ENCODE measurements around the gene ADARB2. TPM values are rescaled to one million over a fixed set of nuclear protein-coding genes. Genes with fewer than 3 reads are reported as not detected.

ADARB2 gene
- total and polyA plus RNA-seq, 10 of the 15 experiments (the other 5 are each of a cell fraction or from before 2014, with no cell fraction given), result 0.02 to 4.1 (median 0.76) TPM

DNA sequence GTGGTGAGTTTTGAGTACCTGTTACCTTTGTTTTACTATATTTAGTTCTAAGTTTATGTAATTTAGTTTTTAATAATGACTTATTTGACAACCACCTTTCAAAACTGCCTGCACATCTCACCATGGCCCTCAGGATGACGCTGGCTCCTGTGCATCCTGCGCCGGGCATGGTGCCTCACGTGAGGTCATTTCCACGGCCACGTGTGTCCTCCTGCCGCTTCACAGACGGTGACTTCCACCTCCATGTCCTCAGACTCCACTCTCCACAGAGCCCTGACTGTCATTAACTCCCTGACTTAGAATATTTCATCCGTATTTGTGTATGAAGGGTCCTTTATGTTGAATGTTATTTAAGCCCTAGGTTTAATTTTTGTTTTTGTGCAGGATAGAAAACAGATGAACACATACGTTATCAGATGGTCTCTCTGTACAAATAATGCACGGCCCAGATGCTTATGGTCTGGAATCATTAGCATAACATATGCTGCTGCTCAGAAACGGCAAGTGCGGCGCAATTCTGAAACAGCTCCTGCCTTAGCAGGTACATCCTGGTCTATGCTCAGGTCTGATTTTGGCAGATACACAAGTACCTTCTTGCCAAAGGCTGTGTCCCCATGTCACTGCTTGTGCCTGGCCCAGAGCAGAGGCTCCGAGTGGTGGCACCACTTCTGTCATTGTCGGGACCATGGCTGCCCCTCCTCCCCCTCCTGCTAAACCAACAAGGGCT, 525.3 kb downstream of the ADARB2 start:
- WGBS (ENCODE audit: insufficient coverage, insufficient replicate concordance, low lambda C conversion rate, missing lambda C conversion rate), result 30% methylated on average over 16 of the region's 16 CpGs

DNA sequence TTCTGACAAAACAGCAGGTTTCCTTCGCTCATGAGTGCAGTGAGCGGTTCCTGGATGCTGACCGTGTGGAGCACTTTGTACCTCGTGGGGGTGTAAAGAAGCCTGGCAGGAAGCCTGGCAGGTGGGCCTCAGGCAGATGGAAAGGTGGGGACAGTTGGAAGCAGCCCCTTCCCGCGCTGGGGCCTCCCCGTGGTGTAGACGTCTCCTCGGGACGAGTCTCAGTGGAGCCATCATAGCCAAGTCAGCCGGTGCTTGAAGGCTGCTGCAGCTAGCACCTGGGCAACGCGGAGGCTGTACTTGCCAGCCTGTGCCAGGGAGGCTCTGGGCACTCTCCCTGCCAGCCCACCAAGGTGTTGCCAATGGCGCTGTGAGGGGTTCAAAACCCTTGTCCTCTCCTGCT, 526.7 kb downstream of the ADARB2 start:
- FAIRE-seq, result no peak
- ChIA-PET RAD21 (ENCODE audit: unreplicated experiment) (no interaction called here), POLR2A (no interaction called here), SMC1A (ENCODE audit: uncharacterized antibody, unreplicated experiment) (no interaction called here), CTCF (no interaction called here)
- no peaks in the 10 kb centered on the region for H4K20me1 ChIP-seq (ENCODE audit: control insufficient read depth, insufficient read depth)
- H3K9ac ChIP-seq (ENCODE audit: control insufficient read depth, insufficient read depth, low read length), result no peak overlapping the region
- intact Hi-C loops (cut with micrococcal nuclease; ENCODE audit: unreplicated experiment) (no loop called here), in situ Hi-C loops (cut with MboI) (no loop called here)
- peaks cover 0 to 2% of the 10 kb centered on the region in 2 experiments; a peak in 1 of 4 replicates for H3K27me3 ChIP-seq (replicated peaks in 1 of 2; ENCODE audit: control insufficient read depth in 2 of 2, insufficient read depth in 2 of 2, low read length in 1 of 2)
- no peak overlapping the region for H3K27ac ChIP-seq (ENCODE audit: control insufficient read depth, insufficient read depth)
- ATAC-seq, result no peak
- no peak for DNase-seq (ENCODE audit: low read depth, low spot score)
- no peaks in the 10 kb centered on the region for H3K79me2 ChIP-seq (ENCODE audit: control insufficient read depth, insufficient read depth, low read length)
- no peak overlapping the region for H3K4me2 ChIP-seq (ENCODE audit: control insufficient read depth, insufficient read depth)
- H3K4me1 ChIP-seq (ENCODE audit: control insufficient read depth, insufficient read depth, low read length), result no peaks in the 10 kb centered on the region
- BruUV-seq (replicated peaks), result no TSS peak
- WGBS (ENCODE audit: insufficient coverage, insufficient replicate concordance, low lambda C conversion rate, missing lambda C conversion rate), result 37% methylated on average over 14 of the region's 14 CpGs
- H3K36me3 ChIP-seq (ENCODE audit: control insufficient read depth in 2 of 2, insufficient read depth in 2 of 2, low read length in 1 of 2), result no peaks in the 10 kb centered on the region
- H3K4me3 ChIP-seq, result no peak overlapping the region
- TF ChIP-seq CREB1 (IDR thresholded peaks at IDR 0.05; ENCODE audit: low read depth) (no peak), KLF5 (IDR thresholded peaks at IDR 0.05; ENCODE audit: partially characterized antibody) (no peak), DPF2 (IDR thresholded peaks at IDR 0.05) (no peak)
- TF ChIP-seq, protein P1, sequence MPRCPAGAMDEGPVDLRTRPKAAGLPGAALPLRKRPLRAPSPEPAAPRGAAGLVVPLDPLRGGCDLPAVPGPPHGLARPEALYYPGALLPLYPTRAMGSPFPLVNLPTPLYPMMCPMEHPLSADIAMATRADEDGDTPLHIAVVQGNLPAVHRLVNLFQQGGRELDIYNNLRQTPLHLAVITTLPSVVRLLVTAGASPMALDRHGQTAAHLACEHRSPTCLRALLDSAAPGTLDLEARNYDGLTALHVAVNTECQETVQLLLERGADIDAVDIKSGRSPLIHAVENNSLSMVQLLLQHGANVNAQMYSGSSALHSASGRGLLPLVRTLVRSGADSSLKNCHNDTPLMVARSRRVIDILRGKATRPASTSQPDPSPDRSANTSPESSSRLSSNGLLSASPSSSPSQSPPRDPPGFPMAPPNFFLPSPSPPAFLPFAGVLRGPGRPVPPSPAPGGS (IDR thresholded peaks at IDR 0.05; ENCODE audit: borderline replicate concordance, insufficient read depth, low read depth, low read length, poor library complexity, severe bottlenecking), result peak; percentile 56
- H2AFZ ChIP-seq (ENCODE audit: control insufficient read depth, low read depth, low read length), result no peak overlapping the region
- no peaks in the 10 kb centered on the region for H3K9me3 ChIP-seq (replicated peaks; ENCODE audit: control insufficient read depth, insufficient read depth, low read length)

More for the DNA sequence above, 525.3 kb downstream of the ADARB2 start:
- TF ChIP-seq WRNIP1 (IDR thresholded peaks at IDR 0.05; ENCODE audit: borderline replicate concordance, low read depth, low read length), result no peak
- ChIA-PET RAD21 (ENCODE audit: unreplicated experiment) (no interaction called here), SMC1A (ENCODE audit: uncharacterized antibody, unreplicated experiment) (no interaction called here), POLR2A (no interaction called here), CTCF (interaction anchor here (0.6 kb wide), 1 partner anchor 25 kb away, joined by 3 read pairs; no protein-coding TSS in a partner anchor)
- no peak overlapping the region for H3K9ac ChIP-seq (ENCODE audit: control insufficient read depth, insufficient read depth, low read length)
- intact Hi-C loops (cut with micrococcal nuclease; ENCODE audit: unreplicated experiment) (no loop called here), in situ Hi-C loops (cut with MboI) (no loop called here)
- no peak overlapping the region for H3K27ac ChIP-seq (ENCODE audit: control insufficient read depth, insufficient read depth)
- no peak overlapping the region for H3K4me2 ChIP-seq (ENCODE audit: control insufficient read depth, insufficient read depth)
- no peak for ATAC-seq
- no peak for FAIRE-seq
- H4K20me1 ChIP-seq (ENCODE audit: control insufficient read depth, insufficient read depth), result no peaks in the 10 kb centered on the region
- BruUV-seq (replicated peaks), result no TSS peak
- H3K79me2 ChIP-seq (ENCODE audit: control insufficient read depth, insufficient read depth, low read length), result no peaks in the 10 kb centered on the region
- peaks cover 0 to 2% of the 10 kb centered on the region in 2 experiments; a peak in 1 of 4 replicates for H3K27me3 ChIP-seq (replicated peaks in 1 of 2; ENCODE audit: control insufficient read depth in 2 of 2, insufficient read depth in 2 of 2, low read length in 1 of 2)
- DNase-seq (ENCODE audit: low read depth, low spot score), result no peak
- H2AFZ ChIP-seq (ENCODE audit: control insufficient read depth, low read depth, low read length), result no peak overlapping the region
- no peaks in the 10 kb centered on the region for H3K9me3 ChIP-seq (replicated peaks; ENCODE audit: control insufficient read depth, insufficient read depth, low read length)
- H3K36me3 ChIP-seq (ENCODE audit: control insufficient read depth in 2 of 2, insufficient read depth in 2 of 2, low read length in 1 of 2), result no peaks in the 10 kb centered on the region
- no peaks in the 10 kb centered on the region for H3K4me1 ChIP-seq (ENCODE audit: control insufficient read depth, insufficient read depth, low read length)
- no peak overlapping the region for H3K4me3 ChIP-seq

All from GM12878 (cell line).